ENCODE measurements around the gene GAL3ST1. TPM values are rescaled to one million over a fixed set of nuclear protein-coding genes. Genes with fewer than 3 reads are reported as not detected.
A peak's percentile ranks its signal among the peaks of the same experiment; 100 is the strongest.

GAL3ST1 gene
- total RNA-seq, 1 experiment from 2014 or later: 8.9 TPM

GRCh38 chr22:30615543-30615954 lies 41.1 kb upstream of the GAL3ST1 start:
- H3K4me3 ChIP-seq (ENCODE audit: low read depth, low read length): no peak overlapping the region
- ChIA-PET POLR2A (no interaction called here), CTCF (no interaction called here)
- intact Hi-C loops (cut with micrococcal nuclease; ENCODE audit: unreplicated experiment): no loop called here
- no peak overlapping the region for H3K27ac Mint-ChIP-seq (ENCODE audit: unreplicated experiment)
- no peaks in the 10 kb centered on the region for H3K36me3 Mint-ChIP-seq (ENCODE audit: insufficient read depth, unreplicated experiment)
- H3K9me3 ChIP-seq: no peaks in the 10 kb centered on the region
- H3K4me1 Mint-ChIP-seq (ENCODE audit: low read depth, unreplicated experiment): no peaks in the 10 kb centered on the region
- TF ChIP-seq, protein P1, sequence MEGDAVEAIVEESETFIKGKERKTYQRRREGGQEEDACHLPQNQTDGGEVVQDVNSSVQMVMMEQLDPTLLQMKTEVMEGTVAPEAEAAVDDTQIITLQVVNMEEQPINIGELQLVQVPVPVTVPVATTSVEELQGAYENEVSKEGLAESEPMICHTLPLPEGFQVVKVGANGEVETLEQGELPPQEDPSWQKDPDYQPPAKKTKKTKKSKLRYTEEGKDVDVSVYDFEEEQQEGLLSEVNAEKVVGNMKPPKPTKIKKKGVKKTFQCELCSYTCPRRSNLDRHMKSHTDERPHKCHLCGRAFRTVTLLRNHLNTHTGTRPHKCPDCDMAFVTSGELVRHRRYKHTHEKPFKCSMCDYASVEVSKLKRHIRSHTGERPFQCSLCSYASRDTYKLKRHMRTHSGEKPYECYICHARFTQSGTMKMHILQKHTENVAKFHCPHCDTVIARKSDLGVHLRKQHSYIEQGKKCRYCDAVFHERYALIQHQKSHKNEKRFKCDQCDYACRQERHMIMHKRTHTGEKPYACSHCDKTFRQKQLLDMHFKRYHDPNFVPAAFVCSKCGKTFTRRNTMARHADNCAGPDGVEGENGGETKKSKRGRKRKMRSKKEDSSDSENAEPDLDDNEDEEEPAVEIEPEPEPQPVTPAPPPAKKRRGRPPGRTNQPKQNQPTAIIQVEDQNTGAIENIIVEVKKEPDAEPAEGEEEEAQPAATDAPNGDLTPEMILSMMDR (IDR thresholded peaks at IDR 0.05; ENCODE audit: insufficient read depth in 1 of 2, low read depth in 1 of 2, low read length in 1 of 2, severe bottlenecking in 1 of 2, unreplicated experiment in 1 of 2): no peak
- H3K36me3 ChIP-seq (ENCODE audit: control insufficient read depth, insufficient read depth, low read length): no peaks in the 10 kb centered on the region
- BruUV-seq (replicated peaks): no TSS peak
- H3K27me3 Mint-ChIP-seq (ENCODE audit: insufficient read depth, unreplicated experiment): no peaks in the 10 kb centered on the region
- H3K9me3 Mint-ChIP-seq (ENCODE audit: unreplicated experiment): no peaks in the 10 kb centered on the region
- no peak for DNase-seq
- H3K4me1 ChIP-seq: no peaks in the 10 kb centered on the region
- H3K4me3 Mint-ChIP-seq (ENCODE audit: unreplicated experiment): no peak overlapping the region
- H3K27me3 ChIP-seq (replicated peaks; ENCODE audit: control insufficient read depth, insufficient read depth, low read length): no peaks in the 10 kb centered on the region

DNA sequence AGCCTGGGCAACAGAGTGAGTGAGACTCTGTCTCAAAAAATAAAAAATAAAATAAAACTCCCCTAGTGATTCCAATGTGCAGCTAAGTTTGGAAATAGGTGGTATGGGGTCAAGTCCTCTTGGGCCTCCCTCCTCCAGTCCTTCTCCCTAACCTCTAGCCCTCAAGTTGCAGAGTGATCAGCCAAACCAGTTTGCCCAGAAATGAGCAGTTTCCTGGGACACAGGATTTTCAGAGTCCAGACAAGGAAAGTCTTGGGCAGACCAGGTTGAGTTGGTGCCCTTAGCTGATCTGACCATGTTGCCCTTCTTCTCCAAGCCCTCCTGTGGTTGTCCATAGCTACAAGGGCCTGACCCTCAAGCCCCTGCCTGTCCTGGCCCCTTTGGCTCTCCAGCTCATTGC lies 40.4 kb upstream of the GAL3ST1 start:
- Mint-ChIP-seq H3K27ac (ENCODE audit: unreplicated experiment) (no peak overlapping the region), H3K4me1 (ENCODE audit: low read depth, unreplicated experiment) (no peaks in the 10 kb centered on the region), H3K36me3 (ENCODE audit: insufficient read depth, unreplicated experiment) (no peaks in the 10 kb centered on the region), H3K9me3 (ENCODE audit: unreplicated experiment) (no peaks in the 10 kb centered on the region), H3K4me3 (ENCODE audit: unreplicated experiment) (no peak overlapping the region), H3K27me3 (ENCODE audit: insufficient read depth, unreplicated experiment) (no peaks in the 10 kb centered on the region)
- DNase-seq: peak in 1 of 2 experiments; percentile 12
- POLR2A ChIA-PET: no interaction called here
- no peaks in the 10 kb centered on the region for H3K27me3 ChIP-seq (replicated peaks; ENCODE audit: control insufficient read depth, insufficient read depth, low read length)
- H3K9me3 ChIP-seq: no peaks in the 10 kb centered on the region
- TF ChIP-seq, protein P1 (IDR thresholded peaks at IDR 0.05; ENCODE audit: insufficient read depth in 1 of 2, low read depth in 1 of 2, low read length in 1 of 2, severe bottlenecking in 1 of 2, unreplicated experiment in 1 of 2): no peak
- CTCF ChIA-PET: no interaction called here
- H3K36me3 ChIP-seq (ENCODE audit: control insufficient read depth, insufficient read depth, low read length): no peaks in the 10 kb centered on the region
- H3K4me1 ChIP-seq: no peaks in the 10 kb centered on the region
- no TSS peak for BruUV-seq (replicated peaks)
- intact Hi-C loops (cut with micrococcal nuclease; ENCODE audit: unreplicated experiment): no loop called here
- no peak overlapping the region for H3K4me3 ChIP-seq (ENCODE audit: low read depth, low read length)

- H3K27ac Mint-ChIP-seq (ENCODE audit: unreplicated experiment): no peak overlapping the region
- Histone ChIP-seq H3K4me3 (ENCODE audit: low read depth, low read length) (no peak overlapping the region), H3K27me3 (replicated peaks; ENCODE audit: control insufficient read depth, insufficient read depth, low read length) (no peaks in the 10 kb centered on the region), H3K36me3 (ENCODE audit: control insufficient read depth, insufficient read depth, low read length) (no peaks in the 10 kb centered on the region; the same call in 1 of the 2 replicates), H3K4me1 (no peaks in the 10 kb centered on the region), H3K9me3 (no peaks in the 10 kb centered on the region)
- H3K27me3 Mint-ChIP-seq (ENCODE audit: insufficient read depth, unreplicated experiment): no peaks in the 10 kb centered on the region
- no peak for DNase-seq
- H3K9me3 Mint-ChIP-seq (ENCODE audit: unreplicated experiment): no peaks in the 10 kb centered on the region
- no peak overlapping the region for H3K4me3 Mint-ChIP-seq (ENCODE audit: unreplicated experiment)
- ChIA-PET CTCF (no interaction called here), POLR2A (no interaction called here)
- peaks cover 5% of the 10 kb centered on the region for H3K4me1 Mint-ChIP-seq (ENCODE audit: low read depth, unreplicated experiment)
- TF ChIP-seq, protein P1 (IDR thresholded peaks at IDR 0.05; ENCODE audit: insufficient read depth in 1 of 2, low read depth in 1 of 2, low read length in 1 of 2, severe bottlenecking in 1 of 2, unreplicated experiment in 1 of 2): no peak
- intact Hi-C loops (cut with micrococcal nuclease; ENCODE audit: unreplicated experiment): no loop called here
- no TSS peak for BruUV-seq (replicated peaks)
- no peaks in the 10 kb centered on the region for H3K36me3 Mint-ChIP-seq (ENCODE audit: insufficient read depth, unreplicated experiment)
These were observed 39.8 kb upstream of the GAL3ST1 start for GRCh38 chr22:30614268-30614667.
